GM19395 (cell line): Measurements from ENCODE around the gene ST6GAL1.
A peak's percentile ranks its signal among the peaks of the same experiment; 100 is the strongest.
"Not testable (repeated sequence)": the region's sequence is repeated elsewhere in the genome, so short reads cannot be mapped to it uniquely, and the experiment has no call there.

Source experiments
- ATAC-seq: cut with Tn5 transposase; IDR thresholded peaks from one replicate; pipeline ENCODE4 v1.9.1; 2021; ENCODE audit warnings: mild to moderate bottlenecking, moderate library complexity; ENCODE audit not compliant: unreplicated experiment

ST6GAL1 gene

DNA sequence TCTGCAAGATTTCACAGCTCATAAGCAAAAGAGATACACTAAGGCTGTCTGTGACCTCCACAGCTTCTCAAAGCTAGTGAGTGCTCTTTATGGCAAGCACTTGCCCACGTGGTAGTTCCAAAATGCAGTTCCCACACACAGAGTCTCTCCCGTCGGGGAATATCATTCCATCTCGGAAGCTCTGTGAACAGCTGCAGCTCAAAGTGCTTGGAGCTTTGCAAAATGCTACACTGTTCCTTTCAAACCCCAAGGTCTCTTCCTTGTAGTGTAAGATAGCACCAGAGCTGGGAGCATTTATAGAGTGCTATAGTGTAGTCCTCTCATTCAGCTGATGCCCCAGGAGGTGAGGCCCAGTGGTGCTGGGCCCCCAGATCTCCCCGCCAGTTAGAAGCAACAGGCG, 36.1 kb downstream of the ST6GAL1 start:
- ATAC-seq = no peak

- not testable (repeated sequence) for ATAC-seq
Observed at GRCh38 chr3:186967236-186967635, 36.9 kb downstream of the ST6GAL1 start.

GRCh38 chr3:186967686-186968085, 37.4 kb downstream of the ST6GAL1 start:
- ATAC-seq = no peak

DNA sequence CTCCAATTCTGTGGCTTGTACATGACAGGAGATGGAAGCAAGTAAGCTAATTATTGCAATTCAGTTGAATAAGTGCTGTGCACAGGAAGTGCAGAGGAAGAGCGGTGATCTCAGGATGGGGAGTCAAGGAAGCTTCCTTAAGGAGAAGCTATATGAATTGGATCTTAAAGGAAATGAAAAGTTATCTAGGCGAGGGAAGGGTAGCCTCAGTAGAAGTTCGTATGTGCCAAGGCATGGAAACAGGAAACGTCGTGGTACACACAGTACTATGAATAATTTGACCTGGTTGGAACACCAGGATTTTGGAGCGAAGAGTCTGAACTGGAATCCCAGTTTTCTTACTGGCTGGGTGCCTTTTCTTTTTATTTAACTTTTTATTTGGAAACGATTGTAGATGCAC, 39.3 kb downstream of the ST6GAL1 start:
- ATAC-seq = no peak

DNA sequence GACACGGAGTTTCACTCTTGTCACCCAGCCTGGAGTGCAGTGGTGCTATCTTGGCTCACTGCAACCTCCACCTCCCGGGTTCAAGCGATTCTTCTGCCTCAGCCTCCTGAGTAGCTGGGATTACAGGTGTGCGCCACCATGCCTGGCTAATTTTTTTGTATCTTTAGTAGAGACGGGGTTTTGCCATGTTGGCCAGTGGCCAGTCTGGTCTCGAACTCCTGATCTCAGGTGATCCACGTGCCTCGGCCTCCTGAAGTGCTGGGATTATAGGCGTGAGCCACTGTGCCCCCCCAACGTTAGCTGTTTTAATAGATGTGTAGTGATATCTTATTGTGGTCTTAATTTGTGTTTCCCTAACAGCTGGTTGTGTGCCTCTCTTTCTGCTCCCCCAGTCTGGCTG, 40.8 kb downstream of the ST6GAL1 start:
- ATAC-seq = not testable (repeated sequence)

GRCh38 chr3:186971578-186971977, 41.3 kb downstream of the ST6GAL1 start:
- ATAC-seq = no peak

DNA sequence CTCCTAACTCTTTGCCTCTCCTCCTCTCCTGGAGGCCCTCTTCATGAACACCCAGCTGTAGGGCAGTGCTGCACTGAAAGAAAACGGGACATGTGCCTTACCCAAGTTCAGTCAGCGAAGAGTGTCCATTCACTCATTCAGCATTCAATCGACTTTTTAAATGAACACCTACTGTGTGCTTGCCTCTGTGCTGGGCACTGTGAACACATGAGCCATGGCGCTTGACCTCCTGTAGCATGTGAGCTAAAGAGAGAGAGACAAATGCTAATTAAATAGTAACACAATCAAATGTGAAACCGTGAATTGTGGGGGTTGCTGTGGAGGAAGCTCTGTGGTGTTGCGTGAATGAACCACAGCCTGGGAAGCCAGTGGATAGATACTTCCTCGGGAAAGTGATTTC, 43.4 kb downstream of the ST6GAL1 start:
- no peak for ATAC-seq

DNA sequence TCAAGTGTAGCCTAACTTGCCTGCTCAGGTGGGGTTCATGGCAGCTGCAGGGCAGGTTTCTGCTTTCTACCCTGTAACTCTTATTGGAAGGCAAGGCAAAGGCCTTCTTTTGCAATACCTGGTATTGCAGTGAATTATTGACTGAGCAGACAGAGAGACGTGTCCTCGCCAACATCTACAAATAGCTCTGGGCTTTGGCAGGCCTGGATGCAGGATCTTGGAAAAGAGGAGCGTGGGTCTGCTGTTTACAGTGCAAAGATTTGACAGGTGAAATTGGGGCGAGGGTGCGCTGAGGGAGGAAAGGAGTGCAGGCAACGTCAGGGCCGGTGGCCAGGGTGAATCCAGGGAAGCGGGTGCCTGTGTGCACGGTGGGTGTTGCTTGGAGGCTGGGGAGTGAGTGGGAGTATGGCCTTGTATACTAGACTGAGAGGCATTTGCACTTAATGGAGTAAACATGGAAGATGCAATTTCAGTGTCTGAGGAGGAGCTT, 44.5 kb downstream of the ST6GAL1 start:
- no peak for ATAC-seq

DNA sequence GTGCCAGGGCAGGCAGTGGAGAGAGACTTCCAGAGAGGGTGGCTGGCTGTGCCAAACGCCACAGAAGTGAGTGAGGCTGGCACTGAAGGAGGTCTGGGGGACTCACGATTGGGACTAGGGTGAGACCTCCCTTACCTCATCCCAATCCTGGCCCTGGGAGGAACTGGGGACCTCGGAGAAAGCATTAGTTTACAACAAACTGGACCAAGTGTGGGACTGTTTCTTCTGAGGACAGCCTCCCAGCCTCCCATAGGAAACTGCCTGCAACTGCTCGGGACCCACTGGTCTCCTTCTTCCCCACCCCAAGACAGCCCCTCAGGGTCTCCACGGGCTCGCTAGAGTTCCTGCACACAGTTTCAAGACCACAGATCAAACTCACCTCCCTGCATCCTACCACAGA, 45.4 kb downstream of the ST6GAL1 start:
- ATAC-seq = no peak

- no peak for ATAC-seq
Observed at GRCh38 chr3:186976837-186977750, 46.8 kb downstream of the ST6GAL1 start.

DNA sequence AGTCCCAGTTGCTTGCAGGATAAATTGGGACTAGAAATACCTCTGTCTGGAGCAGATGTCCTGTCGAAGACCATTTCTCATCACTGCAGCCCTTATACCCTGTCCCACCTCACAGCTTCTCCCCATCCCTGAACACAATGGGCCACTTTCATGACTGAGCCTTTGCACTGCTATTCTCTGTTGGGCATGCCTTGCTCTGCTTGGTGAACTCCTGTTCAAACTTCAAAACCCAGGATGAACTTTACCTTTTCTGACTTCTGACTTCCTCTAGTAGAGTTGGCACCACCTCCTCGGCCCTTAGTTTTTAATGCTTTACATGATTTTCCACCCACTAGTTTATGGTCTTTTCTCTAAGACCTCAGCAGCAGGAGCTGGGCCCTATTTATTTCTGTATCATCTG, 48.4 kb downstream of the ST6GAL1 start:
- ATAC-seq = no peak

DNA sequence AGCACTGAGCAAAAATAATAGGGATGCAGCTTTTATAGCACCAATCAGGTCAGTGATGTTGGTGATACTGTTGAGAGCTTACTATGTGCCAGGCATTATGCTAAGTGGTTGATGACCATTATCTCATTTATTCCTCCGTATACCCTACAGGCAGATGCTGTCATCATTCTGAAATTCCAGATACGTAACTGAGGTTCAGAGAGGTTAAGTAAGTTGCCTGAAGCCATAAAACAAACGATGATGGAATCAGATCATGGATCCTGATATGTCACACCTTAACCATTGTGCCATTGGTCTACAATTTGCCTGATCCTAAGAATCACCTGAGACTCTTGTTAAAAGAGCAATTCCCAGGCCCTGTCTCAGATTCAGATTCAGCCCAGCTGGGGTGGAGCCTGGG, 49.5 kb downstream of the ST6GAL1 start:
- no peak for ATAC-seq

- ATAC-seq = no peak
Observed at GRCh38 chr3:186980989-186981388, 50.7 kb downstream of the ST6GAL1 start.

DNA sequence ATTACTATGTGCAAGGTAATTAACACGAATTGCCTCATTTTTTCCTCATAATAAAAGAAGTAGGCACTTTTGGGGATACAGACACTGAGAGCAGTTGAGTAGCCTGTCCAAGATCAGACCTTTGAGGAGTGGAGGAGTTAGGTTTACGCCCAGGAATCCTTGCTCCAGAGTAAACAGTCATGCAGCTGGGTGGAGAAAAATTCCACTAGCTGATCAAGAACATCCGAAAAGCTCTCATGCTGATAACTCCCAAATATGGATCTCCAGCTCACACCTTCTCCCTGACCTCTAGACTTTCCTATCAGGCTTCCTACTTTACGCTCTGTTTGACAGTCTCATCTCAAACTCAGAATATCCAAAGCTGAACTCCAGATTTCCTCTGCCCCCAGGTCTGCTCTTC, 53.3 kb downstream of the ST6GAL1 start:
- no peak for ATAC-seq

- ATAC-seq = no peak
Observed at GRCh38 chr3:186984064-186984463, 53.7 kb downstream of the ST6GAL1 start.

DNA sequence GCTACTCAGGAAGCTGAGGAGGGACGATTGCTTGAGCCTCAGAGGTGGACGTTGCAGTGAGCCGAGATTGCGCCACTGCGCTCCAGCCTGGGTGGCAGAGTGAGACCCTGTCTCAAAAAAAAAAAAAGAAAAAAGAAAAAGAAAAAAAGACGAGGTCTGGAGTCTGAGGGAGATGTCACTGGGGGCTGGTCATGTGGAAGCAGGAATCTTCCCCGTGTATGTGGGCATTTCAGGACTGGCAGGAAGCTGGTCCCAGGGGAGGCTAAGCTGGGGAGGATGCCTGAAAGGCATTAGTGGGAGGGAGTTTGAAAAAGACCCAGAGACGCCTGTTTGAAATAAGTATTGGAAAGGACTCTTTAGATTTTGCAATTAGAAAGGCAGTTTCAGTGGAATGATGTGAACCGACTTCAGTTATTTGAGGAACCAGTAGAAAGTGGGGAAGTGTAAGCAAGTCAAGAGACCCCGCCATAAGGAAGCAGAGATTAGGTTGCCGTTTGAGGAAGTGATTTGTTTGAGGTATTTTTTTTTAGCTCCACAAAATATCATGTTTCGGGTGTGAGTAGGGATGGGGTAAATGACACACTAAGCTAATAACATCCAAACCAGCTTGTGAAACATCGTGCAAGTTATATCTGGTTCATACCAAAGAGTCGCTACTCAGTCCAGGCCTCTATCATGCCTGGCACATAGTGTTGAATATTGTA, 55.5 kb downstream of the ST6GAL1 start:
- ATAC-seq = peak; percentile 54

- ATAC-seq = no peak
Observed at GRCh38 chr3:186986406-186986805, 56.1 kb downstream of the ST6GAL1 start.

GRCh38 chr3:186986816-186987215, 56.5 kb downstream of the ST6GAL1 start:
- no peak for ATAC-seq

DNA sequence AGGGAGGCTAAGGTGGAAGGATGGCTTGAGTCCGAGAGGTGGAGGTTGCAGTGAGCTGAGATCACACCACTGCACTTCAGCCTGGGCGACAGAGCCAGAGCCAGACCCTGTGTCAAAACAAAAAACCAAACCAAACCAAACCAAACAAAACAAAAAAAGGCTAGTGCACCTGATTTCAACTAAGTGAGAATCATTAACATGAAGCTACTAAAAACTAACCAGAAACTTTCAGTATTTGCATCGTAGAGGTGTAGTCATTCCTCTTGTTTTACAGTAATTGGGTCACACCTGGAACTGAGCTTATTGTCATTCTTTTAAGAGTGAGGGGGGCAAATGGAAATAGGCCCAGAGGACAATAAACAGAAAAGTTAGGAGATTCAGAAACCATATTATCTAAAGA, 58.5 kb downstream of the ST6GAL1 start:
- ATAC-seq = peak; percentile 83

DNA sequence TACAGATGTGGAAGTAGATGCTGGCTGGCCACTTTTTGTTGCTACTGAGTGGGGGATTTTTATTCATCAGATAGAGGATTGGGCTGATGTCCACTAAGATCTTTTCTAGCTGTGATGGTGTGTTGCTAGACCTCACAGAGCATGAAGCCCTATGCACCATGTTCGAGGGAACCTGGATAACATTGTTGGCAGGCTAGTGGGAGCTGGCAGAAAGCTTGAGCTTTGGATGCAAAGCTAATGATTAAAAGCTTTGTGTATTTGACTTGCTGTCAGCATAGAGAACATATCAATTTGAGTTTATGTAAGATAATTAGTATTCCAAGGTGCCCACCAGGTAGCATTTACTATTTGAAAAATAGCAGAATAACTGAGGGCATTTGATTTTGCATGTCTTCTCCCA, 59.1 kb downstream of the ST6GAL1 start:
- no peak for ATAC-seq

GRCh38 chr3:186990277-186990676, 60.0 kb downstream of the ST6GAL1 start:
- no peak for ATAC-seq

- no peak for ATAC-seq
Observed at GRCh38 chr3:186990878-186991308, 60.6 kb downstream of the ST6GAL1 start.
